Loucy (cell line): Measurements from ENCODE around the gene CALHM3.

ENCODE experiments used
- H2AFZ ChIP-seq: fragments of 200-600 bp; sonication (generic); 2 replicates; pipeline ENCODE4 v1.6.0; 2016; ENCODE audit warnings: antibody characterized with exemption, mild to moderate bottlenecking, low read length, moderate library complexity
- H3F3A ChIP-seq: fragments of 200-600 bp; 2 replicates; pipeline ENCODE4 v1.6.0; 2016; ENCODE audit warnings: antibody characterized with exemption, low read depth, mild to moderate bottlenecking
- H3K27me3 ChIP-seq: fragments of 200-600 bp; sonication (generic); 2 replicates; pipeline ENCODE4 v1.6.1; 2014; ENCODE audit warnings: low read length, mild to moderate bottlenecking; ENCODE audit not compliant: insufficient read depth, poor library complexity, severe bottlenecking
- H3K36me3 ChIP-seq: fragments of 200-600 bp; sonication (generic); 2 replicates; pipeline ENCODE4 v1.6.1; 2016; ENCODE audit warnings: low read length; ENCODE audit not compliant: insufficient read depth
- H3K4me1 ChIP-seq: fragments of 200-600 bp; sonication (generic); 2 replicates; pipeline ENCODE4 v1.5.1; 2014; ENCODE audit warnings: low read length, mild to moderate bottlenecking; ENCODE audit not compliant: insufficient read depth, poor library complexity, severe bottlenecking
- H3K4me2 ChIP-seq: fragments of 200-600 bp; sonication (generic); 2 replicates; pipeline ENCODE4 v1.6.0; 2014; ENCODE audit warnings: antibody characterized with exemption, low read length, low read depth, mild to moderate bottlenecking; ENCODE audit not compliant: poor library complexity, severe bottlenecking
- H3K4me3 ChIP-seq: fragments of 200-600 bp; sonication (generic); 2 replicates; pipeline ENCODE4 v1.5.1; 2014; ENCODE audit warnings: low read length, mild to moderate bottlenecking, mixed read lengths; ENCODE audit not compliant: poor library complexity, severe bottlenecking
- H3K79me2 ChIP-seq: fragments of 200-600 bp; sonication (generic); 2 replicates; pipeline ENCODE4 v1.6.1; 2014; ENCODE audit warnings: low read length; ENCODE audit not compliant: insufficient read depth
- H3K9ac ChIP-seq: fragments of 200-600 bp; sonication (generic); 2 replicates; pipeline ENCODE4 v1.6.0; 2014; ENCODE audit warnings: mild to moderate bottlenecking, low read depth, low read length, moderate library complexity; ENCODE audit not compliant: poor library complexity, severe bottlenecking
- H3K9me2 ChIP-seq: fragments of 200-600 bp; sonication (generic); replicated peaks from 2 replicates; pipeline ENCODE4 v1.6.1; 2016; ENCODE audit warnings: low read depth, low read length, mixed read lengths
- H3K9me3 ChIP-seq: fragments of 200-600 bp; sonication (generic); 2 replicates; pipeline ENCODE4 v1.6.1; 2014; ENCODE audit warnings: mild to moderate bottlenecking, antibody characterized with exemption, low read length, low read depth; ENCODE audit not compliant: insufficient read depth
- H4K20me1 ChIP-seq: fragments of 200-600 bp; sonication (generic); 2 replicates; pipeline ENCODE4 v1.6.0; 2014; ENCODE audit warnings: antibody characterized with exemption, low read length, mild to moderate bottlenecking; ENCODE audit not compliant: insufficient read depth, poor library complexity, severe bottlenecking
- EZH2phosphoT487 ChIP-seq: fragments of 200-600 bp; IDR thresholded peaks from 2 replicates; pipeline ENCODE4 v1.6.1; 2018; ENCODE audit warnings: antibody characterized with exemption, mild to moderate bottlenecking, moderate library complexity, borderline replicate concordance
- TF ChIP-seq, protein P1 (sequence below): fragments of 200-600 bp; sonication (generic); conservative IDR thresholded peaks from 2 replicates; pipeline ENCODE4 v1.5.1; 2014; ENCODE audit warnings: mild to moderate bottlenecking, antibody characterized with exemption, low read length

Gene CALHM3

GRCh38 chr10:103440416-103440815, 38.6 kb downstream of the CALHM3 start:
- Histone ChIP-seq H3K9me2 (no peaks in the 10 kb centered on the region), H3K4me3 (no peak overlapping the region), H4K20me1 (no peaks in the 10 kb centered on the region), H3F3A (no peaks in the 10 kb centered on the region), H2AFZ (no peak overlapping the region), H3K4me1 (no peaks in the 10 kb centered on the region), H3K9ac (no peak overlapping the region), H3K27me3 (no peaks in the 10 kb centered on the region), H3K4me2 (no peak overlapping the region), H3K9me3 (no peaks in the 10 kb centered on the region), H3K79me2 (no peaks in the 10 kb centered on the region), H3K36me3 (peaks cover 94% of the 10 kb centered on the region; the same call in 1 of the 2 replicates)
- no peak for TF ChIP-seq EZH2phosphoT487
- TF ChIP-seq, protein P1, sequence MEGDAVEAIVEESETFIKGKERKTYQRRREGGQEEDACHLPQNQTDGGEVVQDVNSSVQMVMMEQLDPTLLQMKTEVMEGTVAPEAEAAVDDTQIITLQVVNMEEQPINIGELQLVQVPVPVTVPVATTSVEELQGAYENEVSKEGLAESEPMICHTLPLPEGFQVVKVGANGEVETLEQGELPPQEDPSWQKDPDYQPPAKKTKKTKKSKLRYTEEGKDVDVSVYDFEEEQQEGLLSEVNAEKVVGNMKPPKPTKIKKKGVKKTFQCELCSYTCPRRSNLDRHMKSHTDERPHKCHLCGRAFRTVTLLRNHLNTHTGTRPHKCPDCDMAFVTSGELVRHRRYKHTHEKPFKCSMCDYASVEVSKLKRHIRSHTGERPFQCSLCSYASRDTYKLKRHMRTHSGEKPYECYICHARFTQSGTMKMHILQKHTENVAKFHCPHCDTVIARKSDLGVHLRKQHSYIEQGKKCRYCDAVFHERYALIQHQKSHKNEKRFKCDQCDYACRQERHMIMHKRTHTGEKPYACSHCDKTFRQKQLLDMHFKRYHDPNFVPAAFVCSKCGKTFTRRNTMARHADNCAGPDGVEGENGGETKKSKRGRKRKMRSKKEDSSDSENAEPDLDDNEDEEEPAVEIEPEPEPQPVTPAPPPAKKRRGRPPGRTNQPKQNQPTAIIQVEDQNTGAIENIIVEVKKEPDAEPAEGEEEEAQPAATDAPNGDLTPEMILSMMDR, result no peak

DNA sequence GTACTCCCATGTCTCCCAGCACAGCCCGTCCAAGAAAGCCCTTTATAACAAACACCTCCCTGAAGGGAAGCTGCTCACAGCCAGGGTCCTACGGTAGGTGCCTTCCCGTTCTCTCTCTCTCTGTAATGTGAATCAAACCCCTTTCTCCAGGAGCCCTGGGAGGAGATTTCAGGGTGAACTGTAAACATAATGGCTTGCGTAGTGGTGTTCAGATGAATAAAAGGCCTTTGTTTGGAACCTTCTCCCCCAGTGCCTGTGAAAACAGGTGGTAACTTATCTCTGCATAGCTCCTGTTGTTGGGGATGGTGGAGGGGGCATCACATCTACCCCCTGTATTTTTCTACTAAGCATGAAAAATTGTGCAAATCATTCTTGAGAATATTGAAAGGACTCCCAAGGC, 39.3 kb downstream of the CALHM3 start:
- H3K79me2 ChIP-seq, result no peaks in the 10 kb centered on the region
- no peaks in the 10 kb centered on the region for H3K4me1 ChIP-seq
- no peak overlapping the region for H2AFZ ChIP-seq
- H3K4me2 ChIP-seq, result no peak overlapping the region
- peaks cover 91% of the 10 kb centered on the region; the same call in 1 of the 2 replicates for H3K36me3 ChIP-seq
- no peaks in the 10 kb centered on the region for H4K20me1 ChIP-seq
- no peaks in the 10 kb centered on the region for H3F3A ChIP-seq
- TF ChIP-seq EZH2phosphoT487, result no peak
- TF ChIP-seq, protein P1, result no peak
- no peaks in the 10 kb centered on the region for H3K9me3 ChIP-seq
- H3K9me2 ChIP-seq, result no peaks in the 10 kb centered on the region
- H3K9ac ChIP-seq, result no peak overlapping the region
- H3K27me3 ChIP-seq, result no peaks in the 10 kb centered on the region
- no peak overlapping the region for H3K4me3 ChIP-seq

GRCh38 chr10:103433858-103434257, 45.2 kb downstream of the CALHM3 start:
- TF ChIP-seq, protein P1, result no peak
- Histone ChIP-seq H4K20me1 (no peaks in the 10 kb centered on the region), H3K36me3 (peaks cover 73% of the 10 kb centered on the region; the same call in 1 of the 2 replicates), H3K9me2 (no peaks in the 10 kb centered on the region), H3K4me1 (peaks cover 8% of the 10 kb centered on the region), H3F3A (no peaks in the 10 kb centered on the region), H3K27me3 (no peaks in the 10 kb centered on the region), H3K9ac (no peak overlapping the region), H3K4me2 (no peak overlapping the region), H2AFZ (no peak overlapping the region), H3K79me2 (no peaks in the 10 kb centered on the region), H3K9me3 (no peaks in the 10 kb centered on the region), H3K4me3 (no peak overlapping the region)
